Rectal smooth muscle tissue (tissue), 1 donor: ENCODE measurements around the gene AKAP10.

Source experiments
- H3K27ac ChIP-seq: one replicate; pipeline ENCODE4 v1.7.0; 2013; ENCODE audit warnings: low read depth, low read length, inconsistent platforms
- H3K27me3 ChIP-seq: one replicate; pipeline ENCODE4 v1.7.0; 2013; ENCODE audit warnings: low read length; ENCODE audit not compliant: control insufficient read depth, insufficient read depth
- H3K36me3 ChIP-seq: one replicate; pipeline ENCODE4 v1.7.0; 2013; ENCODE audit warnings: low read length; ENCODE audit not compliant: control insufficient read depth, insufficient read depth
- H3K4me1 ChIP-seq: one replicate; pipeline ENCODE4 v1.7.0; 2013; ENCODE audit warnings: low read length; ENCODE audit not compliant: control insufficient read depth, insufficient read depth
- H3K4me3 ChIP-seq: one replicate; pipeline ENCODE4 v1.7.0; 2013; ENCODE audit warnings: low read length
- H3K9ac ChIP-seq: one replicate; pipeline ENCODE4 v1.7.0; 2013; ENCODE audit warnings: low read length

Gene AKAP10

DNA sequence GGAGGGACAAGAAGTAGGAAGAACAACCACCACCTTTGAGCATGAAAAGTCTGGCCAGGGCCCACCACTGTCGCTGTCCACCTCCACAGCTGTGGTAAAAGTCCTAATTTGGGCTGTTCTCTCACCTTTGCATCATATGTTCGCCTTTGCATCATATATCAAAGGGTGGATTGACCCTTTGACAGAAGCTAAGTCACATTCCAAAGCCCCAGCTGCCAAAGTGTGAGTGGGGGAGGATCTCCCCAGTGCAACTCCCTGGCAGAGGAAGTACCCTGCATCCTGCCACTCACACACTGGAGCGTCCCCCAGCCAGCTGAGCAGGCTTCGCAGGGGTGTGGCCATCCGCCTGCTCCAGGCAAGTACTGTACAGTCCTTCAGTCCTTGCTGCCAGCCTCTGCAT is 18.9 kb upstream of the AKAP10 start:
- Histone ChIP-seq H3K36me3 (no peaks in the 10 kb centered on the region), H3K27ac (no peak overlapping the region), H3K4me3 (no peak overlapping the region), H3K9ac (no peak overlapping the region), H3K4me1 (no peaks in the 10 kb centered on the region), H3K27me3 (no peaks in the 10 kb centered on the region)

DNA sequence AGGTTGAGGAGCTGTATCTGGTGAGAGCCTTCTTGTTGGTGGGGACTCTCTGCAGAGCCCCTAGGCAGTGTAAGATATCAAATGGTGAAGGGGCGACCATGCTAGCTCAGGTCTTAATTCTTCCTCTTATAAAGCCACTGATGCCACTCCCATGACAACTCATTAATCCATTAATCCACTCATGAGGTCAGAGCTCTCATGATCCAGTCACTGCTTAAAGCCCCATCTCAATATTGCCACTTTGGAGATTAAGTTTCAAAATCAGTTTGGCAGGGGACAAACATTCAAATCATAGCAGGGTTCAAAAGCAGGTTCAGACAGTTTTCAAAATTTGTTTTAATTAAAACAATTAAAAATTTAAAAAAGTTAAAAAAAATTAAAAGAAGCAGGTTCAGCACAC is 18.5 kb upstream of the AKAP10 start:
- Histone ChIP-seq H3K27ac (no peak overlapping the region), H3K9ac (no peak overlapping the region), H3K4me3 (no peak overlapping the region), H3K4me1 (no peaks in the 10 kb centered on the region), H3K27me3 (no peaks in the 10 kb centered on the region), H3K36me3 (no peaks in the 10 kb centered on the region)

DNA sequence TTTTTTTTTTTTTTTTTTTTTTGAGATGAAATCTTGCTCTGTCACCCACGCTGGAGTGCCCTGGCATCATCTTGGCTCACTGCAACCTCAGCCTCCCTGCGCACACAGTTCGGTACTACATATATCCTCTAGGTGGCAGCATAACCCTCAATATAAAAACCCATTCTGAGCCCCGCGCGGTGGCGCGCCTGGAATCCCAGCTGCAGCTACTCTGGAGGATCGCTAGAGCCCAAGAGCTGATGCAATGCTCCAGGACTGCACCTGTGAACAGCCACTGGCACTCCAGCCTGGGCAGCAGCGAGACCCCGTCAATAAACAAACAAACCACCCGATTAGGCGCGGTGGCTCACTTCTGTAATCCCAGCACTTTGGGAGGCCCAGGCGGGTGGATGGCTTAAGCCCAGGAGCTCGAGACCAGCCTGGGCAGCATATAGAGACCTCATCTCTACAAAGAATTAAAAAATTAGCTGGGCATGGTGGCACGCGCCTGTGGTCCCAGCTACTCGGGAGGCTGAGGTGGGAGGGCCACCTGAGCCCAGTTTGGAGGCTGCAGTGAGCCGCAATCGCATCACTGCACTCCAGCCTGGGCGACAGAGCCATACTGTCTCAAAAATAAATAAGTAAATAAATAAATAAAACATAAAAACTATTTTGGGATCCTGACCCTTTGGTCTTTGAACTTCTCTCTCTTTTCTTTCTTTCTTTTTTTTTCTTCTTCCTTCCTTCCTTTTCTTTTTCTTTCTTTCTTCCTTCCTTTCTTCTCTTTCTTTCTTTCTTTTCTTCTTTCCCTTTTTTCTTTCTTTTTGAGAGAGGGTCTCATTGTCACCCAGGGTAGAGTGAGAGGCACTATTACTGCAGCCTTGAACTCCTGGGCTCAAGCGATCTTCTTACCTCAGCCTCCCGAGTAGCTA is 15.4 kb upstream of the AKAP10 start:
- H3K36me3 ChIP-seq = no peaks in the 10 kb centered on the region
- H3K4me3 ChIP-seq = no peak overlapping the region
- H3K27ac ChIP-seq = no peak overlapping the region
- no peak overlapping the region for H3K9ac ChIP-seq
- no peaks in the 10 kb centered on the region for H3K27me3 ChIP-seq
- no peaks in the 10 kb centered on the region for H3K4me1 ChIP-seq

DNA sequence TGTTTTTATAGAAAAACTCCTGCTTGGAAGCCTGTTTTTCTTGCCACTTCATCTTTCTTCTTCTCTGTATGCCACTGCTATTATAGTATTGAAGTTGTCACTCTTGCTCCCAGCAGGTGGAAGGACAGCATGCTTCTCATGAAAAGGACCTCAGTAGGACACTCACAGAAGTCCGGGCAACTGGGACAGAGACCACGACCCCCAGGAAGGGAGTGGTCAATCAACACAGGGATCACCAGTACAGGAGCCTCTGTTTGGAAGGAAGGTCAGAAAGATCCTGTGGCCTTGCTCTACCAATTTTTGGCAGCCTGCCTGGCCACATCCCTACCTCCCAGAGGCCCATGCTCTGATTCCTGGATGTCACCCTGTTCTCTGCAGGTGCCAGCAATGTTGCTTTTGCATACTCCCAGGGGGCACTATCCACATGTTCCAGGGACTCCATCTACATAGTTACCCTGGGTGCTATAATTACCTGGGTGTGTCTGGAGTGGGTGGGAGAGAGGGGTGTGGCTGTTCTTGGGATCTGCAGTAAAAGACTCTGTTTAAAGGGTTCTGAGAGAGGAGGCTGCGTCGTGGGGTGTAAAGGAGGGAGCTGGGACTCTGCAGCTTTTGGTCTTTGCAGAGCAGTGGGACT is 13.7 kb upstream of the AKAP10 start:
- Histone ChIP-seq H3K27me3 (no peaks in the 10 kb centered on the region), H3K4me1 (no peaks in the 10 kb centered on the region), H3K9ac (no peak overlapping the region), H3K4me3 (no peak overlapping the region), H3K36me3 (no peaks in the 10 kb centered on the region), H3K27ac (no peak overlapping the region)

DNA sequence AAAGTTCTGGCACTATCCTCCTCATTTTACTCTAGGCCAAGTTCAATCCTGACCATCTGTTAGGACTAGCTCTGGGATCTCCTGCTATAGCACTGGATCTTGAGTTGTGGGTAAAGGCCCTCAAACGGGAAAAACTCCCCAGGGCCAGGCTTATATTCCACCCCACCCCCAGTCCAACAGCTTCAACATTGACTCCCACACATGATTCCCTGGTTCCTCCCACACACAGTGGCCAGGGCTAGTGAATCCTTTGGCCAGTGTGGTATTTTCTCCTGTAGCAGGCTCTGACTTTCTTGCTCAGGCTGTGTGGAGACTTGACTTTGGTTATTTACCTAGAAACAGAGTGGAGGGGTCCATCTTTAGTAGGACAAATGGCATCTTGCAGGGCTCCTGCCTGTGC is 10.3 kb upstream of the AKAP10 start:
- H3K9ac ChIP-seq = no peak overlapping the region
- no peak overlapping the region for H3K4me3 ChIP-seq
- no peaks in the 10 kb centered on the region for H3K27me3 ChIP-seq
- H3K27ac ChIP-seq = no peak overlapping the region
- H3K36me3 ChIP-seq = no peaks in the 10 kb centered on the region
- no peaks in the 10 kb centered on the region for H3K4me1 ChIP-seq

DNA sequence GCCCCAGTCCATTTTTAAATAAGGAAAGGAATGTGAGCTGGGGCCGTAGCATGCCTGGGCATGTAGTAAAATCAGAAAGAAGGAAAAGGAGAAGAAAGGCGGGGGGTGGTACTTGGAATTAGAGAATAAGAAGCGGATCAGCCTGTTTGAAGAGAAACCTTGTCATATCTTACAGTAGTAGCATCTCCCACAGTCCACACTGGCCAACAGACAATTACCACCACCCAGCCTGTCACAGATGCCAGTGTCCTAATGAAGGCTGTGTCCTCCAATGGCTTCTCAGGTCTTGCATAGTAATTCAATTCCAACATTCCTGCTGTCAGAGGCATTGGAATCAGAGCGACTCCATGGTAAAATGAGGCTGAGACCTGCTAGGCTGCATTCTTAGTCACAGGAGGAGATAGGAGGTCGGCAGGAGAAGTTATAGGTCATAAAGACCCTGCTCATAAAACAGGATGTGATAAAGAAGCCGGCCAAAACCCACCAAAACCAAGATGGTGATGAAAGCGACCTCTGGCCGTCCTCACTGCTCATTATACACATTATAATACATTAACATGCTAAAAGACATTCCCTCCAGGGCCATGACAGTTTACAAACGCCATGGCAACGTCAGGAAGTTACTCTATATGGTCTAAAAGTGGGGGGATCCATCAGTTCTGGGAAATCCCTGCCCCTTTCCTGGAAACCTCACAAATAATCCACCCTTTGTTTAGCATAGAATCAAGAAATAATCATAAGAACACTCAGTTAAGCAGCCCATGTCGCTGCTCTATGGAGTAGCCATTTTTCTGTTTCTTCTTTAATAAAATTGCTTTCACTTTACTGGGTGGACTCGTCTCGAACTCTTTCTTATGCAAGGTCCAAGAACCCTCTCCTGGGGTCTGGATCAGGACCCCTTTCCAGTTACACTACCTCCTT is 9.6 kb upstream of the AKAP10 start:
- Histone ChIP-seq H3K9ac (no peak overlapping the region), H3K4me3 (no peak overlapping the region), H3K36me3 (no peaks in the 10 kb centered on the region), H3K27me3 (no peaks in the 10 kb centered on the region), H3K27ac (no peak overlapping the region), H3K4me1 (no peaks in the 10 kb centered on the region)

DNA sequence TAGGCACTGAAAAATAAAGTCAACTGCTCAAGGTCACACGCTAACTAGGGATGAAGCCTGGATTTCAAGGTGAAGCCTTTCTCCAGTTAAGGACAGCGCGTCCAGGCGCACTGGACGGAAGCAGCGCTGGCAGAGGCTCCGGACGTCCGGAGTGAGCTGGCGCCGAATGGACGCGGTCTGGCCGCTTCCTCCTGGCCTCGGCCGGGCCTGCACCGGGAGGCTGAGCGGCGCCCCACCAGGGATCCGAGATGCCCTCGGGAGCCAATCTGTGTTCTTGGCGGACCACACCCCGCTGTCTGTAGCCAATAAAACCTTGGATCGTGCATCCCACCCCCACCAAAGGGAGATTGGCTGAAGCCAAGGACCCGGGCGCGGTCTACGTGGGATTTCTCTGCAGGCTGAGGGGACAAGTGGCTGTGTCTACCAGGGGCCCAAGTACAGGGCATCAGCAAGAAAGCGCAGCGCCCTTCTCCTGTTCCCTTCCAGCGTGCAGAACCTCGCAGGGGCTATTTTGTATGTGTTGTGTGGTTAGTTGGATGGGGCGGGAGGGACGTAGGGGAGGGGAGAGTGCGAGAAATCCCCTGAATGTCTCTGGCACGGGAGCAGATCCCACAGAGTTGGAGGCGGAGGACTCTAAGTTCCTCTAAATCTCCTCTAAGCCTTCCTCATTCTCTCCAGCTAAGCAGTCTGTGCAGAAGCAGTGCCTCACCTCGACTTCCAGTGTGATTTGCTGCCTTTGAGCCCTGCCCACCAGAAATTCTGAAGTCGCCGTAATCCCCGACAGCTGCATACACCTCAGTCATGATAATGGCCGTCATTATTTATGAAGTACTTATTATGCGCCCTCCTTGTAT is 2.5 kb upstream of the AKAP10 start:
- Histone ChIP-seq H3K4me1 (peaks cover 4% of the 10 kb centered on the region), H3K9ac (no peak overlapping the region), H3K27ac (no peak overlapping the region), H3K36me3 (no peaks in the 10 kb centered on the region), H3K4me3 (no peak overlapping the region), H3K27me3 (no peaks in the 10 kb centered on the region)

DNA sequence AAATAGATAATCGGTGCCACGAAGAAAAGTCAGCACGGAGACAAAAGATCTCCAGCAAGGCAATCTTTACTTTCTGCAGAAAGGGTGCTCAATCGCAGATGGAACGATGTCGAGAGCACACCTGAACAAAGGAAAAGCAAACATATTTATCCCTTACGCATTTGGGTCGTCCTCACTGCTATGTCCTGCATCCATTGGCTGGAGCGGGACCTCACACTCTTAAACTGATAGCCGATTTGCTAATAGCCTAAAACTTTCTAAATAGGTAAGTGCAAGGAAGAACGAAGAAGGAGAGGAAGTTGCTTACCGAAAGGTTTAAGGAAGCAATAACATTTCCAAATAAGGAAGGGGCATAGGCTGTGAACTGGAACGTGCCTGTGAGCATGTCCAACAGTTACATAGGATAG is 1.2 kb upstream of the AKAP10 start:
- Histone ChIP-seq H3K4me3 (peak overlapping the region; percentile 86), H3K9ac (no peak overlapping the region), H3K27ac (no peak overlapping the region), H3K27me3 (no peaks in the 10 kb centered on the region), H3K36me3 (no peaks in the 10 kb centered on the region), H3K4me1 (peaks cover 4% of the 10 kb centered on the region)

DNA sequence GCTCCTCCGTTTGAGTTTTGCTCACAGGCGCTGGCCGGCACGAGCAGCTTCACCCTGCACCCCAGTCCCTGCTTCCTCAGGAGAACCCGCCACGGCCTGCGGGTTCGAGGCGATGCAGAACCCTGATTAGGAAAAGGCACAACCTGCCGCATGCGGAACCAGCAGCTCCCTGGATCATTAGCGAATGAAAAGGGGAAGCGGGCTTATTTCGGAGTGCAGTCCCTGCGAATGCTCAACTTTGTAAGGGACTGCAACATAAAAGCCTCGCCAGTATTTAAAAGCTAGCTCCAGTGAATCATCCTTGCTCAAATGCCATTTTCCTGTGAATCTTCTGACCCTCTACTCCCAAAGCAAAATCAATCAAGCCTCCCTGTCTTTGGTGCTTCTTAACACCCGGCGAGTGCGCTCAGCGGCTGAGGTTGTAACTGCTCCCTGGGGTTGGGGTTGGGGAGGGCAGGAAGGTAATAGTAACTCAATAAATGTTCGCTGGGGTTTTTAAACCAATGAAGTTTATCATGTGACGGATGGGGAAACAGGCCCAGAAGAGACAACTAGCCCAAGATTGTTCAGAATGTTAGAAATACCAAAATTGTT is 678 bp upstream of the AKAP10 start:
- H3K27ac ChIP-seq = peak overlapping the region; percentile 83
- peak overlapping the region; percentile 25 for H3K9ac ChIP-seq
- H3K36me3 ChIP-seq = no peaks in the 10 kb centered on the region
- H3K27me3 ChIP-seq = no peaks in the 10 kb centered on the region
- peaks cover 4% of the 10 kb centered on the region for H3K4me1 ChIP-seq
- H3K4me3 ChIP-seq = peak overlapping the region; percentile 86

DNA sequence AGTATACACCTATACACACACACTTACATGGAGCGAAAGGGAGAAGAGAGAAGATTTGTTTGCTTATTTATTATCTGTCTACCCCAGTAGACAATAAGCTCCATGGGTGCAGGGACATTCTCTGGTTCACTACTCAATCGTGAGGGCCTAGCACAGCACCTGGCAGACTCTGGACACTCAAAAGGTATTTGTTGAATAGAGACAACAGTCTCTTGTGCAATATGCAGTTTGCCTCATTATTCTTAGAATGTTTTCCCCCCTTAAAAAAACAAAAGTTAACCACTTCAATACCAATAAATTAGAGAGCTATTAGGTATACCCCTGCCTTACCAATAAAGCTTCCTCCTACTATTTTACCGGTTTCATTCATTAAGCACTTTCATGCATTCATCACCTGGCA is 2.0 kb downstream of the AKAP10 start:
- Histone ChIP-seq H3K9ac (no peak overlapping the region), H3K4me3 (no peak overlapping the region), H3K27me3 (no peaks in the 10 kb centered on the region), H3K36me3 (no peaks in the 10 kb centered on the region), H3K4me1 (peaks cover 4% of the 10 kb centered on the region), H3K27ac (no peak overlapping the region)

DNA sequence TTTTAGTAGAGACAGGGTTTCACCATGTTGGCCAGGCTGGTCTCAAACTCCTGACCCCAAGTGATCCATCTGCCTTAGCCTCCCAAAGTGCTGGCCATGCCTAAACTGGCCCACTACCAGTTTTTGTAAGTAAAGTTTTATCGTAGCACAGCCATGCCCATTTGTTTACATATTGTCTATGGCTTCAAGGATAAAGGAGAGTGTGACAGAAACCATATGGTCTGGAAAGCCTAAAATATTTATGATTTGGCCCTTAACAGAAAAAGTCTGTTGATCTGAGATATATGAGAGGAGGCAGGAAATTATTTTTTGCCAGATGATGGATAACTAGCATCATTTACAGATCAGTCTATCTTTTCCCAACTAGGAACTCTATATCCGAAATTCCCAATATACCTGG is 4.5 kb downstream of the AKAP10 start:
- no peaks in the 10 kb centered on the region for H3K27me3 ChIP-seq
- H3K27ac ChIP-seq = no peak overlapping the region
- no peak overlapping the region for H3K9ac ChIP-seq
- peaks cover 4% of the 10 kb centered on the region for H3K4me1 ChIP-seq
- peaks cover 4% of the 10 kb centered on the region for H3K36me3 ChIP-seq
- no peak overlapping the region for H3K4me3 ChIP-seq
